SU-DHL-6 (cell line): ENCODE measurements around the gene BHLHE23.

Experiments
- H2AFZ ChIP-seq: fragments of 200-600 bp; sonication (generic); 2 replicates; pipeline ENCODE4 v1.6.1; 2014; ENCODE audit warnings: low read depth, mild to moderate bottlenecking, moderate library complexity, mixed read lengths, antibody characterized with exemption, low read length; ENCODE audit not compliant: severe bottlenecking
- H3F3A ChIP-seq: fragments of 200-600 bp; shearing (Covaris generic); 2 replicates; pipeline ENCODE4 v1.6.0; 2016; ENCODE audit warnings: antibody characterized with exemption, mild to moderate bottlenecking; ENCODE audit not compliant: insufficient read depth
- H3K27ac ChIP-seq: fragments of 200-600 bp; sonication (generic); 2 replicates; pipeline ENCODE4 v1.5.1; 2016; ENCODE audit warnings: low read depth, mild to moderate bottlenecking, low read length, moderate library complexity, mixed read lengths
- H3K27me3 ChIP-seq: fragments of 200-600 bp; sonication (generic), shearing (Covaris generic); 2 replicates; pipeline ENCODE4 v1.6.0; 2014; ENCODE audit warnings: mild to moderate bottlenecking, low read length
- H3K36me3 ChIP-seq: fragments of 200-600 bp; sonication (generic); 2 replicates; pipeline ENCODE4 v1.6.1; 2014; ENCODE audit warnings: mild to moderate bottlenecking, low read length, mixed read lengths
- H3K4me2 ChIP-seq: fragments of 300-600, 200-600 bp; shearing (Covaris generic), sonication (generic); 2 replicates; pipeline ENCODE4 v1.6.0; 2014; ENCODE audit warnings: low read length, low read depth, mild to moderate bottlenecking; ENCODE audit not compliant: poor library complexity, severe bottlenecking
- H3K4me3 ChIP-seq: fragments of 200-600 bp; sonication (generic); 2 replicates; pipeline ENCODE4 v1.5.1; 2014; ENCODE audit warnings: antibody characterized with exemption, low read length, mild to moderate bottlenecking, mixed read lengths; ENCODE audit not compliant: insufficient read depth, poor library complexity, severe bottlenecking
- H3K79me2 ChIP-seq: fragments of 200-600 bp; sonication (generic); 2 replicates; pipeline ENCODE4 v1.6.1; 2014; ENCODE audit warnings: mild to moderate bottlenecking, low read length, moderate library complexity; ENCODE audit not compliant: insufficient read depth
- H3K9ac ChIP-seq: fragments of 200-600 bp; sonication (generic); 2 replicates; pipeline ENCODE4 v1.7.0; 2014; ENCODE audit warnings: mild to moderate bottlenecking, low read length
- H3K9me2 ChIP-seq: fragments of 200-600 bp; sonication (generic); replicated peaks from 2 replicates; pipeline ENCODE4 v1.6.1; 2014; ENCODE audit warnings: low read length; ENCODE audit not compliant: insufficient read depth
- H3K9me3 ChIP-seq: fragments of 200-600 bp; sonication (generic); 2 replicates; pipeline ENCODE4 v1.6.1; 2014; ENCODE audit warnings: low read length, mixed read lengths; ENCODE audit not compliant: insufficient read depth
- H4K20me1 ChIP-seq: fragments of 200-600 bp; sonication (generic); 2 replicates; pipeline ENCODE4 v1.6.1; 2014; ENCODE audit warnings: low read depth, mild to moderate bottlenecking, antibody characterized with exemption, low read length, moderate library complexity, mixed read lengths
- CTCF ChIP-seq: fragments of 200-600 bp; sonication (generic); IDR thresholded peaks from one replicate; pipeline ENCODE4 v1.5.1; 2017; ENCODE audit warnings: antibody characterized with exemption, mild to moderate bottlenecking, low read length, moderate library complexity; ENCODE audit not compliant: insufficient read depth, poor library complexity, severe bottlenecking
- EZH2phosphoT487 ChIP-seq: fragments of 200-600 bp; sonication (generic), shearing (Covaris generic); conservative IDR thresholded peaks from 2 replicates; pipeline ENCODE4 v1.6.1; 2018; ENCODE audit warnings: mild to moderate bottlenecking, antibody characterized with exemption, low read length, moderate library complexity, mixed read lengths

BHLHE23 gene

GRCh38 chr20:63008541-63009044 is 1.8 kb upstream of the BHLHE23 start:
- Histone ChIP-seq H4K20me1 (no peaks in the 10 kb centered on the region), H3K79me2 (no peaks in the 10 kb centered on the region), H3K4me2 (no peak overlapping the region), H3F3A (no peaks in the 10 kb centered on the region), H3K9me3 (no peaks in the 10 kb centered on the region), H3K9me2 (no peaks in the 10 kb centered on the region), H2AFZ (no peak overlapping the region), H3K36me3 (no peaks in the 10 kb centered on the region), H3K27me3 (no peaks in the 10 kb centered on the region), H3K4me3 (no peak overlapping the region), H3K9ac (no peak overlapping the region), H3K27ac (no peak overlapping the region)
- TF ChIP-seq EZH2phosphoT487 = no peak
- TF ChIP-seq CTCF = no peak

- no peaks in the 10 kb centered on the region for H3K36me3 ChIP-seq
- H2AFZ ChIP-seq = no peak overlapping the region
- H3F3A ChIP-seq = no peaks in the 10 kb centered on the region
- no peaks in the 10 kb centered on the region for H3K9me2 ChIP-seq
- H3K9me3 ChIP-seq = no peaks in the 10 kb centered on the region
- H3K27ac ChIP-seq = no peak overlapping the region
- H3K9ac ChIP-seq = no peak overlapping the region
- no peaks in the 10 kb centered on the region for H3K79me2 ChIP-seq
- H3K27me3 ChIP-seq = no peaks in the 10 kb centered on the region
- no peak for TF ChIP-seq CTCF
- no peak for TF ChIP-seq EZH2phosphoT487
- no peak overlapping the region for H3K4me2 ChIP-seq
- H4K20me1 ChIP-seq = no peaks in the 10 kb centered on the region
- H3K4me3 ChIP-seq = no peak overlapping the region
Observed at GRCh38 chr20:63007646-63008488, 1.1 kb upstream of the BHLHE23 start.

- no peaks in the 10 kb centered on the region for H3K27me3 ChIP-seq
Observed at GRCh38 chr20:63007360-63007645, 539 bp upstream of the BHLHE23 start.

More at GRCh38 chr20:63007360-63007645, 539 bp upstream of the BHLHE23 start:
- Histone ChIP-seq H3K9me3 (no peaks in the 10 kb centered on the region), H3K9me2 (no peaks in the 10 kb centered on the region), H2AFZ (no peak overlapping the region), H3K27ac (no peak overlapping the region), H3K9ac (no peak overlapping the region), H3K79me2 (no peaks in the 10 kb centered on the region), H3K36me3 (no peaks in the 10 kb centered on the region), H4K20me1 (no peaks in the 10 kb centered on the region), H3F3A (no peaks in the 10 kb centered on the region), H3K4me2 (no peak overlapping the region), H3K4me3 (no peak overlapping the region)
- TF ChIP-seq EZH2phosphoT487 (no peak), CTCF (no peak)
